B cell (primary cell): Measurements from ENCODE around the gene ARHGAP28.

Experiments used
- CTCF ChIP-seq: fragments of 200-600 bp; IDR thresholded peaks from one replicate; pipeline ENCODE4 v1.8.0; 2022; ENCODE audit warnings: antibody characterized with exemption, mild to moderate bottlenecking
- EZH2 ChIP-seq: IDR thresholded peaks from 2 replicates; pipeline ENCODE4 v1.6.1; 2012; ENCODE audit warnings: borderline replicate concordance, low read depth, mild to moderate bottlenecking, moderate library complexity, low read length; ENCODE audit not compliant: insufficient read depth, poor library complexity, severe bottlenecking

DNA sequence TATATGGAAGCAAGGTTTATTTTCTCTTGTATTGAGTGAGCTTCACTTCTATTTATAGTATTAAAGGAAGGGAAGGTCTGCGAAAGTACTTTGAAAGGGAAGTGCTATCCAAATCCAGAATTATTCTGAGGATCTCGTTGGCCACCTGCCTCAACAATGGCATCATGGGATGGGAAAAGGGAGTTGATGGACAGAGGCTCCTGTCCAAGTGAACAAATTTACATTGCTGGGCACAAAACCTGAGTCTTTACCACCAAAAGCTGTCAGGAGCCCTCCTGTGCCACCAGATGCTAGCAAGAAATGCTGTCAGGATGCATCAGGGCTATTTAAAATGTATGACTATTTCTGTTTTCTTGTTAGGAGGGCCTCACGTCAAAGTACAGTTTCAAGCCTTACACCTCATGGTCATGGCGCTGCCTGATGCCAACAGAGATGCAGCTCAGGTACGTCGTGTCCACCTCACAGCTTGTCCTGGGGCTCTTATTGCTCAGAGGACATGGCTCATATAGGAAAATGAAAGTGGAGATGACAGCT, 157.3 kb downstream of the ARHGAP28 start:
- no peak for TF ChIP-seq CTCF
- no peak for TF ChIP-seq EZH2
